H4 (cell line): Measurements from ENCODE around the gene USP5. TPM values are rescaled to one million over a fixed set of nuclear protein-coding genes. Genes with fewer than 3 reads are reported as not detected.
A peak's percentile ranks its signal among the peaks of the same experiment; 100 is the strongest.

Source experiments
- DNase-seq: peaks from one replicate; pipeline ENCODE4 v3.0.0-alpha.2; 2015; ENCODE audit warnings: low spot score
- total RNA-seq: library from RNA; depleted of rRNA; stranded (reverse); fragments of >200 nt; shearing (Covaris generic); gene quantifications from 2 replicates; pipeline ENCODE4 v1.2.3, GENCODE V29; 2014

Gene USP5
- total RNA-seq, 1 experiment from 2014 or later = 86.2 TPM

GRCh38 chr12:6825398-6826124 is 26.4 kb upstream of the USP5 start:
- peak; percentile 70 for DNase-seq

GRCh38 chr12:6826125-6826733 is 25.7 kb upstream of the USP5 start:
- no peak for DNase-seq

- no peak for DNase-seq
Measured at GRCh38 chr12:6826734-6827436, 25.1 kb upstream of the USP5 start.

GRCh38 chr12:6827437-6827911 is 24.5 kb upstream of the USP5 start:
- peak; percentile 88 for DNase-seq

- peak; percentile 53 for DNase-seq
Measured at GRCh38 chr12:6827982-6828780, 23.8 kb upstream of the USP5 start, which contains the start of gene P3H3. P3H3 (plus strand) TSS chr12:6828407; CDS start chr12:6828441, 34 bp downstream.

- DNase-seq = no peak
Measured at GRCh38 chr12:6828781-6829535, 23.0 kb upstream of the USP5 start.

- DNase-seq = no peak
Measured at GRCh38 chr12:6829536-6830220, 22.3 kb upstream of the USP5 start.

- DNase-seq = no peak
Measured at GRCh38 chr12:6830286-6830890, 21.6 kb upstream of the USP5 start.

GRCh38 chr12:6830999-6831398 is 21.0 kb upstream of the USP5 start:
- no peak for DNase-seq

GRCh38 chr12:6831450-6831995 is 20.4 kb upstream of the USP5 start:
- DNase-seq = no peak

- DNase-seq = no peak
Measured at GRCh38 chr12:6832125-6832524, 19.8 kb upstream of the USP5 start.

GRCh38 chr12:6833189-6833890 is 18.6 kb upstream of the USP5 start:
- no peak for DNase-seq

- no peak for DNase-seq
Measured at GRCh38 chr12:6834254-6834653, 17.7 kb upstream of the USP5 start.

GRCh38 chr12:6834873-6835272 is 17.1 kb upstream of the USP5 start:
- DNase-seq = no peak

GRCh38 chr12:6836851-6837250 is 15.1 kb upstream of the USP5 start:
- DNase-seq = no peak

- no peak for DNase-seq
Measured at GRCh38 chr12:6837370-6838060, 14.4 kb upstream of the USP5 start.

- DNase-seq = no peak
Measured at GRCh38 chr12:6838854-6839253, 13.1 kb upstream of the USP5 start.

GRCh38 chr12:6839482-6840201 is 12.3 kb upstream of the USP5 start:
- DNase-seq = no peak
